Panc1 (cell line): ENCODE data around the gene EPB41L4B. TPM values are rescaled to one million over a fixed set of nuclear protein-coding genes. Genes with fewer than 3 reads are reported as not detected.

Source experiments
- ATAC-seq: fragments of 200-7000 bp; cut with Tn5 transposase; 2 replicates; pipeline ENCODE4 v1.9.1; 2020; ENCODE audit warnings: mild to moderate bottlenecking, moderate library complexity
- BruUV-seq: library from RNA; stranded (reverse); fragments of 400-500 nt; replicated peaks from 2 replicates; lab custom pipeline; 2021; lab: Mats Ljungman, UMichigan
- CTCF ChIA-PET: fragments of 300-600 bp; sonication (Branson Sonifier 250); formaldehyde crosslinking; loops from one replicate; lab custom pipeline; 2022; ENCODE audit warnings: antibody characterized with exemption; lab: Charles Lee
- POLR2A ChIA-PET: fragments of 300-600 bp; sonication (Branson Sonifier 250); formaldehyde crosslinking; loops from one replicate; lab custom pipeline; 2022; ENCODE audit warnings: antibody characterized with exemption; lab: Charles Lee
- DNase-seq: peaks from one replicate; pipeline ENCODE4 v3.0.0-alpha.2; 2010; ENCODE audit warnings: low read depth, low spot score
- H3K27ac ChIP-seq: 2 replicates; pipeline ENCODE4 v1.5.1; 2011; ENCODE audit warnings: mild to moderate bottlenecking, low read length, inconsistent platforms
- H3K27me3 ChIP-seq: fragments of 200-500 bp; sonication (Bioruptor generic); 2 replicates; pipeline ENCODE4 v1.6.0; 2014; ENCODE audit warnings: low read length, inconsistent platforms; ENCODE audit not compliant: control insufficient read depth, insufficient read depth
- H3K36me3 ChIP-seq: fragments of 200-500 bp; sonication (Bioruptor generic); 2 replicates; pipeline ENCODE4 v1.5.1; 2014; ENCODE audit warnings: inconsistent platforms, mild to moderate bottlenecking, low read length, moderate library complexity; ENCODE audit not compliant: control insufficient read depth, insufficient read depth
- H3K4me1 ChIP-seq: 2 replicates; pipeline ENCODE4 v1.5.1; 2011; ENCODE audit warnings: inconsistent platforms, mild to moderate bottlenecking, low read length, moderate library complexity; ENCODE audit not compliant: control insufficient read depth, insufficient read depth
- H3K4me3 ChIP-seq, 2 experiments: 2 replicates each; pipeline ENCODE4 v1.5.1; 2011 to 2012; ENCODE audit warnings: low read depth in 2 of 2, low read length in 2 of 2, mild to moderate bottlenecking in 2 of 2, inconsistent platforms in 1 of 2, moderate library complexity in 1 of 2
- H3K9me3 ChIP-seq: fragments of 200-500 bp; sonication (Bioruptor generic); 2 replicates; pipeline ENCODE4 v1.5.1; 2014; ENCODE audit warnings: low read depth, mild to moderate bottlenecking, inconsistent platforms, low read length, moderate library complexity; ENCODE audit not compliant: control insufficient read depth, insufficient read depth
- POLR2AphosphoS5 ChIP-seq: IDR thresholded peaks from 2 replicates; pipeline ENCODE4 v1.6.1; 2012; ENCODE audit warnings: mild to moderate bottlenecking, low read depth, low read length, moderate library complexity
- TCF7L2 ChIP-seq: IDR thresholded peaks from 2 replicates; pipeline ENCODE4 v1.6.1; 2011; ENCODE audit warnings: mild to moderate bottlenecking, low read depth, low read length, inconsistent platforms
- in situ Hi-C: cut with HindIII; loops from 2 replicates; pipeline ENCODE4 v1.10.0; 2016; ENCODE audit warnings: low sequenced_read_pairs, low pct_unique_long_range_greater_than_20kb
- intact Hi-C: fragments of 100-400 bp; cut with micrococcal nuclease; formaldehyde crosslinking; loops from one replicate; pipeline ENCODE4 v1.10.0; 2022; ENCODE audit not compliant: unreplicated experiment
- total RNA-seq: library from RNA; stranded (reverse); gene quantifications from one replicate; pipeline ENCODE4 v1.2.1, GENCODE V29; 2021; ENCODE audit not compliant: unreplicated experiment

The EPB41L4B gene
- total RNA-seq, 1 experiment from 2014 or later: 27.8 TPM

- no peak for DNase-seq
- Histone ChIP-seq H3K27ac (0 out of 2 replicates have a peak overlapping the region, but pooled peaks have one; percentile 12), H3K9me3 (no peaks in the 10 kb centered on the region), H3K4me3 (no peak overlapping the region), H3K4me1 (peaks cover 16% of the 10 kb centered on the region), H3K27me3 (no peaks in the 10 kb centered on the region), H3K36me3 (peaks cover 3% of the 10 kb centered on the region; the same call in 1 of the 2 replicates)
- ATAC-seq: no peak
- intact Hi-C loops (no loop called here), in situ Hi-C loops (no loop called here)
- CTCF ChIA-PET: no interaction called here
- POLR2A ChIA-PET: no interaction called here
- TF ChIP-seq POLR2AphosphoS5: no peak
- TF ChIP-seq TCF7L2: no peak
- no TSS peak for BruUV-seq
Measured at GRCh38 chr9:109122726-109123621, 197.9 kb downstream of the EPB41L4B start.

Other genes with a start within 250 kb of the EPB41L4B start
- 54.0 TPM for gene TMEM245, start 201.1 kb downstream of the EPB41L4B start, total RNA-seq
- 2.3 TPM for gene FRRS1L, start 153.8 kb downstream of the EPB41L4B start, total RNA-seq
- gene PTPN3, start 177.2 kb upstream of the EPB41L4B start, total RNA-seq: 10.4 TPM